ENCODE data around the gene TBC1D24. TPM values are rescaled to one million over a fixed set of nuclear protein-coding genes. Genes with fewer than 3 reads are reported as not detected.
A peak's percentile ranks its signal among the peaks of the same experiment; 100 is the strongest.
"Not testable (repeated sequence)": the region's sequence is repeated elsewhere in the genome, so short reads cannot be mapped to it uniquely, and the experiment has no call there.

Gene TBC1D24
- total and polyA plus RNA-seq, 9 of the 15 experiments (the other 6 are each of a cell fraction or from before 2014, with no cell fraction given): 1.7 to 22.6 (median 7.2) TPM

DNA sequence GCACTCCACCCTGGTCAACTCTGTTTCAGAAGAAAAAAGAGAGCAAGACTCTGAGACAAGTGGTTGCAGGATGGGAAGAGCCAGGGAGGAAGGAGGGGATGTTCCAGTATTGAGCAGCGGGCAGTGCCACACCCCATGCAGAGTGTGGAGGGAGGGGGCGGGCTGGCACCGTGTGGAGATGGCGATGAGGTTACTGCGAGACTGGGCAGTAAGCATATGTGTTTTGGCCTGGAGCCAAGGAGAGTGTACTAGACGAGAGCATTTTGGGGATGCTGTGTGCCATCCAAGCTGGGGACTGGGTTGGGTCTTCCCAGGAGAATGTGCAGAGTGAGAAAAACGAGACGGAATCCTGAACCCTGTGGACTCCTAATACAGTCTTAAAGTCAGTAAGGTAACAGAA, 3.4 kb downstream of the TBC1D24 start:
- no peak overlapping the region for H3K27ac ChIP-seq (ENCODE audit: extremely low read depth, low read depth, low read length)

GRCh38 chr16:2479996-2480395, 5.1 kb downstream of the TBC1D24 start:
- H3K27me3 ChIP-seq (ENCODE audit: control insufficient read depth in 2 of 2, insufficient read depth in 2 of 2, low read length in 2 of 2); in situ Hi-C loops (cut with MboI); DNase-seq (ENCODE audit: extremely low read depth in 1 of 4, low spot score in 3 of 4); BruUV-seq (replicated peaks); H3K4me2 ChIP-seq (ENCODE audit: insufficient read depth, low read length); intact Hi-C loops (cut with micrococcal nuclease); H3K9me3 ChIP-seq (replicated peaks; ENCODE audit: control insufficient read depth, insufficient read depth, low read depth, low read length); H3K9me1 ChIP-seq (ENCODE audit: control insufficient read depth, insufficient read depth, low read length); ATAC-seq; H3K27ac ChIP-seq (ENCODE audit: extremely low read depth, low read depth, low read length); H2AFZ ChIP-seq (ENCODE audit: low read depth, low read length); FAIRE-seq; H3K4me3 ChIP-seq; CTCF ChIA-PET (ENCODE audit: low intra/inter-chr PET ratio); H4K20me1 ChIP-seq (replicated peaks; ENCODE audit: control insufficient read depth, insufficient read depth, low read length): not testable (repeated sequence)
- peak overlapping the region in 1 of 2 experiments; percentile 81; a peak in 1 of 4 replicates for H3K9ac ChIP-seq (ENCODE audit: insufficient read depth in 1 of 2, low read depth in 2 of 2, low read length in 2 of 2)
- H3K79me2 ChIP-seq (ENCODE audit: control insufficient read depth, insufficient read depth, low read length): peaks cover 95% of the 10 kb centered on the region
- POLR2A ChIA-PET: interaction anchor here (1.0 to 2.2 kb wide), 3 partner anchors 9 to 21 kb away, joined by 3 to 8 read pairs (median 4); no protein-coding TSS in a partner anchor
- TF ChIP-seq, protein P1, sequence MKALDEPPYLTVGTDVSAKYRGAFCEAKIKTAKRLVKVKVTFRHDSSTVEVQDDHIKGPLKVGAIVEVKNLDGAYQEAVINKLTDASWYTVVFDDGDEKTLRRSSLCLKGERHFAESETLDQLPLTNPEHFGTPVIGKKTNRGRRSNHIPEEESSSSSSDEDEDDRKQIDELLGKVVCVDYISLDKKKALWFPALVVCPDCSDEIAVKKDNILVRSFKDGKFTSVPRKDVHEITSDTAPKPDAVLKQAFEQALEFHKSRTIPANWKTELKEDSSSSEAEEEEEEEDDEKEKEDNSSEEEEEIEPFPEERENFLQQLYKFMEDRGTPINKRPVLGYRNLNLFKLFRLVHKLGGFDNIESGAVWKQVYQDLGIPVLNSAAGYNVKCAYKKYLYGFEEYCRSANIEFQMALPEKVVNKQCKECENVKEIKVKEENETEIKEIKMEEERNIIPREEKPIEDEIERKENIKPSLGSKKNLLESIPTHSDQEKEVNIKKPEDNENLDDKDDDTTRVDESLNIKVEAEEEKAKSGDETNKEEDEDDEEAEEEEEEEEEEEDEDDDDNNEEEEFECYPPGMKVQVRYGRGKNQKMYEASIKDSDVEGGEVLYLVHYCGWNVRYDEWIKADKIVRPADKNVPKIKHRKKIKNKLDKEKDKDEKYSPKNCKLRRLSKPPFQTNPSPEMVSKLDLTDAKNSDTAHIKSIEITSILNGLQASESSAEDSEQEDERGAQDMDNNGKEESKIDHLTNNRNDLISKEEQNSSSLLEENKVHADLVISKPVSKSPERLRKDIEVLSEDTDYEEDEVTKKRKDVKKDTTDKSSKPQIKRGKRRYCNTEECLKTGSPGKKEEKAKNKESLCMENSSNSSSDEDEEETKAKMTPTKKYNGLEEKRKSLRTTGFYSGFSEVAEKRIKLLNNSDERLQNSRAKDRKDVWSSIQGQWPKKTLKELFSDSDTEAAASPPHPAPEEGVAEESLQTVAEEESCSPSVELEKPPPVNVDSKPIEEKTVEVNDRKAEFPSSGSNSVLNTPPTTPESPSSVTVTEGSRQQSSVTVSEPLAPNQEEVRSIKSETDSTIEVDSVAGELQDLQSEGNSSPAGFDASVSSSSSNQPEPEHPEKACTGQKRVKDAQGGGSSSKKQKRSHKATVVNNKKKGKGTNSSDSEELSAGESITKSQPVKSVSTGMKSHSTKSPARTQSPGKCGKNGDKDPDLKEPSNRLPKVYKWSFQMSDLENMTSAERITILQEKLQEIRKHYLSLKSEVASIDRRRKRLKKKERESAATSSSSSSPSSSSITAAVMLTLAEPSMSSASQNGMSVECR (CRISPR knock-in tag; IDR thresholded peaks at IDR 0.05): peak; percentile 10; the same call in 1 of the 2 replicates
- TF ChIP-seq IRF9 (tag; IDR thresholded peaks at IDR 0.05) (0 out of 2 replicates have a peak, but pooled peaks have one; percentile 4), ZNF121 (CRISPR knock-in tag; conservative IDR thresholded peaks at IDR 0.05) (peak; percentile 67)
- H3K36me3 ChIP-seq (ENCODE audit: control insufficient read depth, insufficient read depth, low read length): peaks cover 25% of the 10 kb centered on the region; the same call in 2 of the 3 replicates
- WGBS (ENCODE audit: insufficient coverage, low coverage, missing lambda C conversion rate): 72% methylated on average over 9 of the region's 10 CpGs
- peaks cover 67 to 95% of the 10 kb centered on the region in 2 experiments for H3K4me1 ChIP-seq (replicated peaks in 1 of 2; ENCODE audit: control insufficient read depth in 2 of 2, insufficient read depth in 2 of 2, low read length in 2 of 2)

More for the DNA sequence above, 3.4 kb downstream of the TBC1D24 start:
- H3K9ac ChIP-seq (ENCODE audit: insufficient read depth in 1 of 2, low read depth in 2 of 2, low read length in 2 of 2): peak overlapping the region in 1 of 2 experiments; percentile 77; a peak in 2 of 4 replicates
- BruUV-seq (replicated peaks): no TSS peak
- in situ Hi-C loops (cut with MboI): no loop called here
- DNase-seq (ENCODE audit: extremely low read depth in 1 of 4, low spot score in 3 of 4): no peak
- no peak overlapping the region for H3K4me3 ChIP-seq
- peak overlapping the region; percentile 7; the same call in 1 of the 2 replicates for H3K4me2 ChIP-seq (ENCODE audit: insufficient read depth, low read length)
- H3K4me1 ChIP-seq (replicated peaks in 1 of 2; ENCODE audit: control insufficient read depth in 2 of 2, insufficient read depth in 2 of 2, low read length in 2 of 2): peaks cover 54 to 93% of the 10 kb centered on the region in 2 experiments
- H3K9me3 ChIP-seq (replicated peaks; ENCODE audit: control insufficient read depth, insufficient read depth, low read depth, low read length): no peaks in the 10 kb centered on the region
- TF ChIP-seq KLF16 (IDR thresholded peaks at IDR 0.05) (no peak), FOXA3 (CRISPR knock-in tag; conservative IDR thresholded peaks at IDR 0.05 in 1 of 2, IDR thresholded peaks at IDR 0.05 in 1 of 2) (no peak), MEF2A (IDR thresholded peaks at IDR 0.05; ENCODE audit: control insufficient read depth, low read depth, low read length) (no peak), NFIX (CRISPR knock-in tag; IDR thresholded peaks at IDR 0.05; ENCODE audit: low read depth) (peak; percentile 33; the same call in 1 of the 2 replicates), SAFB (IDR thresholded peaks at IDR 0.05; ENCODE audit: borderline replicate concordance, low read depth, low read length) (no peak), KAT8 (IDR thresholded peaks at IDR 0.05; ENCODE audit: low read depth) (no peak), NFIC (IDR thresholded peaks at IDR 0.05) (peak; percentile 93), TAF9B (IDR thresholded peaks at IDR 0.05; ENCODE audit: partially characterized antibody) (no peak)
- no peak for ATAC-seq
- no peak overlapping the region for H2AFZ ChIP-seq (ENCODE audit: low read depth, low read length)
- intact Hi-C loops (cut with micrococcal nuclease): no loop called here
- WGBS (ENCODE audit: insufficient coverage, low coverage, missing lambda C conversion rate): 87% methylated on average over 8 of the region's 8 CpGs
- CTCF ChIA-PET (ENCODE audit: low intra/inter-chr PET ratio): no interaction called here
- peaks cover 22% of the 10 kb centered on the region; the same call in 2 of the 3 replicates for H3K36me3 ChIP-seq (ENCODE audit: control insufficient read depth, insufficient read depth, low read length)
- H3K9me1 ChIP-seq (ENCODE audit: control insufficient read depth, insufficient read depth, low read length): no peaks in the 10 kb centered on the region
- POLR2A ChIA-PET: interaction anchor here (0.9 to 1.0 kb wide), 2 partner anchors 23 to 173 kb away, joined by 3 read pairs; no protein-coding TSS in a partner anchor
- H3K27me3 ChIP-seq (ENCODE audit: control insufficient read depth in 2 of 2, insufficient read depth in 2 of 2, low read length in 2 of 2): no peaks in the 10 kb centered on the region
- H3K79me2 ChIP-seq (ENCODE audit: control insufficient read depth, insufficient read depth, low read length): peaks cover 89% of the 10 kb centered on the region
- FAIRE-seq: no peak
- peaks cover 3% of the 10 kb centered on the region; the same call in 1 of the 2 replicates for H4K20me1 ChIP-seq (replicated peaks; ENCODE audit: control insufficient read depth, insufficient read depth, low read length)
